HEK293T (cell line): Measurements from ENCODE around the gene FMO1.
"Not testable (repeated sequence)": the region's sequence is repeated elsewhere in the genome, so short reads cannot be mapped to it uniquely, and the experiment has no call there.

Source experiments
- ARNT ChIP-seq: fragments of 450-650 bp; IDR thresholded peaks from 2 replicates; pipeline ENCODE4 v1.6.1; 2017; ENCODE audit warnings: mild to moderate bottlenecking
- BHLHE40 ChIP-seq: fragments of 450-650 bp; IDR thresholded peaks from 2 replicates; pipeline ENCODE4 v1.6.1; 2016; ENCODE audit warnings: mild to moderate bottlenecking, moderate library complexity, borderline replicate concordance
- FOXM1 ChIP-seq: fragments of 450-650 bp; IDR thresholded peaks from 2 replicates; pipeline ENCODE4 v1.6.1; 2017; ENCODE audit warnings: mild to moderate bottlenecking, borderline replicate concordance
- HDGF ChIP-seq: fragments of 450-650 bp; IDR thresholded peaks from 2 replicates; pipeline ENCODE4 v1.6.1; 2017; ENCODE audit warnings: antibody characterized with exemption, borderline replicate concordance
- NFRKB ChIP-seq: fragments of 450-650 bp; IDR thresholded peaks from 2 replicates; pipeline ENCODE4 v1.6.1; 2016; ENCODE audit warnings: mild to moderate bottlenecking, moderate library complexity
- SP1 ChIP-seq: fragments of 450-650 bp; IDR thresholded peaks from 2 replicates; pipeline ENCODE4 v1.6.1; 2017

GRCh38 chr1:171295383-171295782 is 47.1 kb downstream of the FMO1 start:
- TF ChIP-seq ARNT, BHLHE40, NFRKB, SP1, FOXM1, HDGF: not testable (repeated sequence)
